GM23248 (cell line): ENCODE measurements around the gene HOXC11.

ENCODE experiments used
- EZH2 ChIP-seq: fragments of 200-600 bp; sonication (generic); IDR thresholded peaks from 2 replicates; pipeline ENCODE4 v1.6.1; 2018; ENCODE audit warnings: antibody characterized with exemption, mild to moderate bottlenecking; ENCODE audit not compliant: insufficient read depth, poor library complexity, severe bottlenecking
- EZH2phosphoT487 ChIP-seq: fragments of 200-600 bp; sonication (generic); IDR thresholded peaks from 2 replicates; pipeline ENCODE4 v1.6.1; 2018; ENCODE audit warnings: antibody characterized with exemption, moderate library complexity, mild to moderate bottlenecking, low read depth; ENCODE audit not compliant: insufficient read depth

DNA sequence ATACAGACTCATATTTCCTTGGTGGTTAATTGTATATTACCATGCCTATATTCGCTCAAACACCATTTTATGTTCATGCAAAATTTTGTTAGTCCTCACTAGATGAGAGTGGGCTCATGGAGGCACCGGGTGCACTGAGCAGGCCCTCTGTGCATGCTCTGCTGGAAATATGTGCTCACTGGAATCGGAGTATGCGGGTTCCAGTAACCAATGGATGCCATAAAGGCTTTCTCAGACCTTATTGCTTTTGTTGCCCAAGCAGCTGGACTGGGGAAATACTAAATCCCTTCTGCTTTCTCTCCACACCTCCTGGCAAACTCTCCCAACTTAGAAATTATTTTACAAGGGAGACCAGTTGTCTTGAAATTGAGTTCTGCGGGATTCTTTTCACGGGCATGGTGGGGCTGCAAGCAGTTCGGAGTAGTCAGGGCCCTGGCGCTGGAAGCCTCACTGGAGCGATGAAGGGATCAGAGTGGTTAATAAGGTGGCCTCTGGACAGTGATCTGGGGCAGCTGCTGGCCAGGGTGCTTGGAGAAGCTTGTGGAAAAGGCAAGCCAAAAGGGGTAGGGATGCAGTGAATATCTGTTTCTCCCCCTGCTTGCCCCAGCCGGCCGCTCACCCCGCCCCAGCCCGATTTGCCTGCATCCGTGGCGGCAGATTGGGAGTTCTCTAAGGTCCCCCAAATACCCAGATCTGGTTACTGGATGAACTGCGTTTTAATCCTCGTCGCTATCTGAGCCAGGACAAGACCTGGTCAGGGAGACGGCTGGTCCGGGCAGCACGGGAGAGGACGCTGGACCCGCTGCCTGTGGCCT lies 47.9 kb downstream of the HOXC11 start:
- TF ChIP-seq EZH2 (no peak), EZH2phosphoT487 (0 out of 2 replicates have a peak, but pooled peaks have one; percentile 33)
